Ishikawa (cell line): ENCODE data around the gene PFKP.

ENCODE experiments used
- EGR1 ChIP-seq: IDR thresholded peaks from 2 replicates; pipeline ENCODE4 v1.6.1; 2012
- RAD21 ChIP-seq: IDR thresholded peaks from 2 replicates; pipeline ENCODE4 v1.6.1; 2012; ENCODE audit warnings: low read depth
- TAF1 ChIP-seq: IDR thresholded peaks from 2 replicates; pipeline ENCODE4 v1.6.1; 2012; ENCODE audit warnings: low read depth, mild to moderate bottlenecking
- TCF12 ChIP-seq: IDR thresholded peaks from 2 replicates; pipeline ENCODE4 v1.6.1; 2012; ENCODE audit warnings: low read depth
- TF ChIP-seq, protein P1 (sequence below): IDR thresholded peaks from 2 replicates; pipeline ENCODE4 v1.6.1; 2012

DNA sequence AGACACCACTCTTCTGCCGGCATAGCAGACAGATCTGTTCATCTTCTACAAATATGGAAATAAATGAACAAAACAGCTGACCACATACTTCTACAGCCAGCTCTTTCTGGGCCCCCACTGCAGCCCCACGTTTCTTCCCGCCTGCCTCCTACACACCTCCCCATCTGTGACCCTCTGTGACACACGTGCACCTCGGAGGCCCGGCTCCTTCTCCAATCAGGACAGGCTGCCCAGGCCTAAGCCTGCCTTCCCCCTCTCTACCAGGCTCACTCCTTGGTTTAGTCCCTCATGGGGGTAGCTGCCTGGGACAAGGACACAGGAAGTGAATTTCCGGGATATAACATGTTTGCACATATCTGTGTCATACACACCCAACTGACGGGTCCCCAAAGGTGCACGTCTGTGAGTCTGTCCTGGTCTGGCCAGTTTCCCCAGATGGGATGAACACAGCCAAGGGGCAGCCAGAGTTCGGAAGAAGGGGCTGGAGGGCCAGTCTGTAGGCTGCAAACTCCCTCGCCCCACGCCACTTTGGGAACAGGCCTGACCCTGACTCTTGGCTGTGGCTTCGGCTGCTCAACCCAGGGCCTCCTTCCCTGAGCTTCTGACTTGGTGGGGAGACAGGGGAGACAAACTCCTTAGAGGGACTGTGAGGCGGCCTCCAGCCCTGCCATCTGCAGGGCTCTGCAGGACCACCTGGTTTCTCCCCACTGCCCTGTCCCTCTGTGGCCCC is 75.0 kb downstream of the PFKP start:
- TF ChIP-seq, protein P1, sequence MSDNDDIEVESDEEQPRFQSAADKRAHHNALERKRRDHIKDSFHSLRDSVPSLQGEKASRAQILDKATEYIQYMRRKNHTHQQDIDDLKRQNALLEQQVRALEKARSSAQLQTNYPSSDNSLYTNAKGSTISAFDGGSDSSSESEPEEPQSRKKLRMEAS: no peak
- TF ChIP-seq RAD21 (no peak), EGR1 (no peak), TAF1 (no peak), TCF12 (no peak)
